Measurements from ENCODE around the gene TMEM117.

- no peak for TF ChIP-seq HSF1 (IDR thresholded peaks at IDR 0.05; ENCODE audit: low read depth, low read length)
- no peak for TF ChIP-seq BCL11A (IDR thresholded peaks at IDR 0.05; ENCODE audit: low read depth, low read length)
- no peak for TF ChIP-seq MTA3 (IDR thresholded peaks at IDR 0.05; ENCODE audit: borderline replicate concordance, low read length)
- TF ChIP-seq REST (IDR thresholded peaks at IDR 0.05; ENCODE audit: low read depth, low read length): no peak
- no peak for TF ChIP-seq RAD21 (IDR thresholded peaks at IDR 0.05; ENCODE audit: insufficient read depth, low read depth, low read length)
- no peak for TF ChIP-seq TCF3 (IDR thresholded peaks at IDR 0.05; ENCODE audit: borderline replicate concordance, insufficient read depth, low read depth, low read length)
- no peak for TF ChIP-seq ATF2 (IDR thresholded peaks at IDR 0.05; ENCODE audit: low read length)
- no peak for TF ChIP-seq JUND (IDR thresholded peaks at IDR 0.05; ENCODE audit: low read depth, low read length)
- TF ChIP-seq CTCF (IDR thresholded peaks at IDR 0.05 in 2 of 3, conservative IDR thresholded peaks at IDR 0.05 in 1 of 3; ENCODE audit: control insufficient read depth in 2 of 3, extremely low read depth in 1 of 3, insufficient read depth in 1 of 3, low read depth in 3 of 3, low read length in 3 of 3): no peak
- no peak for TF ChIP-seq EP300 (IDR thresholded peaks at IDR 0.05; ENCODE audit: borderline replicate concordance in 1 of 2, control insufficient read depth in 1 of 2, low read depth in 2 of 2, low read length in 2 of 2)
Measured at GRCh38 chr12:43992856-43993255, 157.0 kb downstream of the TMEM117 start.
